Measurements from ENCODE around the gene MAP3K5.

DNA sequence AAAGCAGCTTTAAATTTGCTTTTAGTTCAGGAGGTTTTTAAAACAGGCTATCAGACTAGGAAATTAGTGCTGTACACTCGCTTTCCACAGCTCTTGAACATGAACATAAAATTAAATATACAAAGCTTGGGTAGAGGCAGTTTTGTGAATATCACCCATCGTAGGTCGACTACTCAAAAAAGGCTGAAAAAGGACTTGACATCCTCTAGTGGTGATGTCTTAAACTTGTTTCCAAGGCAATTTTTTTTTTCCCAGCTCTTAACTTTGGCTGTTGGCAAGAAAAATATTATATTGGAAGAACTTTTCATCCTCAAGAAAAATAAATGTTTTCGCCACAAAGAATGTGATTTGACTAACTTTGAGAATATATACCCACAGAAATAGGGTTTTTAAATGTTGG is 244.9 kb downstream of the MAP3K5 start:
- TF ChIP-seq, protein P1, sequence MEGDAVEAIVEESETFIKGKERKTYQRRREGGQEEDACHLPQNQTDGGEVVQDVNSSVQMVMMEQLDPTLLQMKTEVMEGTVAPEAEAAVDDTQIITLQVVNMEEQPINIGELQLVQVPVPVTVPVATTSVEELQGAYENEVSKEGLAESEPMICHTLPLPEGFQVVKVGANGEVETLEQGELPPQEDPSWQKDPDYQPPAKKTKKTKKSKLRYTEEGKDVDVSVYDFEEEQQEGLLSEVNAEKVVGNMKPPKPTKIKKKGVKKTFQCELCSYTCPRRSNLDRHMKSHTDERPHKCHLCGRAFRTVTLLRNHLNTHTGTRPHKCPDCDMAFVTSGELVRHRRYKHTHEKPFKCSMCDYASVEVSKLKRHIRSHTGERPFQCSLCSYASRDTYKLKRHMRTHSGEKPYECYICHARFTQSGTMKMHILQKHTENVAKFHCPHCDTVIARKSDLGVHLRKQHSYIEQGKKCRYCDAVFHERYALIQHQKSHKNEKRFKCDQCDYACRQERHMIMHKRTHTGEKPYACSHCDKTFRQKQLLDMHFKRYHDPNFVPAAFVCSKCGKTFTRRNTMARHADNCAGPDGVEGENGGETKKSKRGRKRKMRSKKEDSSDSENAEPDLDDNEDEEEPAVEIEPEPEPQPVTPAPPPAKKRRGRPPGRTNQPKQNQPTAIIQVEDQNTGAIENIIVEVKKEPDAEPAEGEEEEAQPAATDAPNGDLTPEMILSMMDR (IDR thresholded peaks at IDR 0.05), result peak in 4 of 6 experiments; percentile 26 to 52 (median 46)
- TF ChIP-seq POLR2A (IDR thresholded peaks at IDR 0.05), result no peak
- TF ChIP-seq EP300 (IDR thresholded peaks at IDR 0.05), result no peak
